HepG2 (cell line): Measurements from ENCODE around the gene IL1RL2.

Source experiments
- ATF1 ChIP-seq: IDR thresholded peaks from 2 replicates; pipeline ENCODE4 v1.6.1; 2016; ENCODE audit warnings: mild to moderate bottlenecking, control low read depth
- FOXK2 ChIP-seq: fragments of 450-650 bp; IDR thresholded peaks from 2 replicates; pipeline ENCODE4 v1.6.1; 2016

DNA sequence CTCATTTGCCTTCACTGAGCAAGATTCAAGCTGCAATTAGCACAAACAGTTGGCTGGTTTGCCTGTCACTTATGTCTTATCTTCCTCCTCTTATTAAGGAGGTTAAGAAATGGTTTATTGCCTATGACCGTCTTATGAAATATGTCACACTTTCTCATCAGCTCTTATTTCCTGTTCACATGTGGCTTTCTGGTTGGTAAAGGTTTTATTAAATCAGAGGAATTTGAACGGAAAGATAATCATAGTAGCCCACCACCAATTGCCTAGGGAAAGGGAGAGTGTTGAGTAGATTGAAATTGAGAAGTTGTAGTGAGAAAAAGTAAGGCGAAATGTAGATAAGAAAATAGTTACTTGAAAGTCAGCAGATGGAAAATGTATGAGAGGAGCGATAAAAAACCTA lies 48.5 kb upstream of the IL1RL2 start:
- TF ChIP-seq ATF1 (no peak), FOXK2 (no peak)
